ENCODE results near the gene INSYN2A. TPM values are rescaled to one million over a fixed set of nuclear protein-coding genes. Genes with fewer than 3 reads are reported as not detected.

INSYN2A gene
- total and polyA plus RNA-seq, 2 donors from 2014 or later, result 0.28 TPM; not detected in 1

DNA sequence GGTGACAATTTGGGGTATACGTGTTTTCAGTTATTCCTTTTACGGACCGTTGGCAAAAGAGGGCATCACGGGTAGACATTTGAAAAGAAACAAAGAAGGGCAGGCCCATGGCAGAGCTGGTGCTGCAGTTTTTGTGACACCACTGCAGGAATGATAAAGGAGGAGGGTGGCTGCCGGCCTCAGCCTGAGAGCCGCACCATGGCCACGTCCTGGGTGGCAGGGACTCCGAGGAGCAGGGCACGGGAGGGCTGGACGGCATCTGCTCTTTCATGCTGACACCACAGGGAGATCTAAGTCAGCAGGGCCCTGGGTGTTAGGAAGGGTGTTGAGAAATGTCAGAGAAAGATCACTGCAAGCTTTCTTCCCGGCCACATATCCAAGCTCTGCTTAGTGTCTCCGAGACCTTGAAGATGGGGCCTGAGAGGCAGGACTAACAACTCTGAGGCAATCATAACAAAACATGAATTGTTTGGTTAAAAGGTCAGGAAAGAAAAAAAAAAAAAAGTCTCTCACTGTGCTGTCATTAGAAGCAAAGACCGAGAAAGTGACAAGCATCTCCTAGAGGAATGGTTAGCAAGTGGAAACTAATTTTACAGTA lies 36.6 kb downstream of the INSYN2A start:
- Histone ChIP-seq H3K4me1 (ENCODE audit: control insufficient read depth in 2 of 3, insufficient read depth in 2 of 3, low read depth in 1 of 3, low read length in 3 of 3) (peaks cover 0 to 10% (median 0%) of the 10 kb centered on the region in 3 donors), H3K4me3 (ENCODE audit: low read length in 3 of 3) (no peak overlapping the region), H3K36me3 (ENCODE audit: control insufficient read depth in 2 of 3, insufficient read depth in 3 of 3, low read length in 3 of 3) (no peaks in the 10 kb centered on the region), H3K27ac (ENCODE audit: low read depth in 2 of 2, low read length in 2 of 2) (no peak overlapping the region), H3K9me3 (ENCODE audit: control insufficient read depth in 2 of 3, insufficient read depth in 1 of 3, low read length in 3 of 3) (no peaks in the 10 kb centered on the region), H3K27me3 (ENCODE audit: control insufficient read depth, insufficient read depth, low read length) (no peaks in the 10 kb centered on the region), H3K9ac (ENCODE audit: low read length in 3 of 3) (no peak overlapping the region)
- FAIRE-seq, result no peak
- TF ChIP-seq, protein P1, sequence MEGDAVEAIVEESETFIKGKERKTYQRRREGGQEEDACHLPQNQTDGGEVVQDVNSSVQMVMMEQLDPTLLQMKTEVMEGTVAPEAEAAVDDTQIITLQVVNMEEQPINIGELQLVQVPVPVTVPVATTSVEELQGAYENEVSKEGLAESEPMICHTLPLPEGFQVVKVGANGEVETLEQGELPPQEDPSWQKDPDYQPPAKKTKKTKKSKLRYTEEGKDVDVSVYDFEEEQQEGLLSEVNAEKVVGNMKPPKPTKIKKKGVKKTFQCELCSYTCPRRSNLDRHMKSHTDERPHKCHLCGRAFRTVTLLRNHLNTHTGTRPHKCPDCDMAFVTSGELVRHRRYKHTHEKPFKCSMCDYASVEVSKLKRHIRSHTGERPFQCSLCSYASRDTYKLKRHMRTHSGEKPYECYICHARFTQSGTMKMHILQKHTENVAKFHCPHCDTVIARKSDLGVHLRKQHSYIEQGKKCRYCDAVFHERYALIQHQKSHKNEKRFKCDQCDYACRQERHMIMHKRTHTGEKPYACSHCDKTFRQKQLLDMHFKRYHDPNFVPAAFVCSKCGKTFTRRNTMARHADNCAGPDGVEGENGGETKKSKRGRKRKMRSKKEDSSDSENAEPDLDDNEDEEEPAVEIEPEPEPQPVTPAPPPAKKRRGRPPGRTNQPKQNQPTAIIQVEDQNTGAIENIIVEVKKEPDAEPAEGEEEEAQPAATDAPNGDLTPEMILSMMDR (IDR thresholded peaks at IDR 0.05; ENCODE audit: borderline replicate concordance, extremely low read depth, insufficient read depth), result no peak
- intact Hi-C loops (cut with DNase I), result no loop called here
- no peak for DNase-seq

DNA sequence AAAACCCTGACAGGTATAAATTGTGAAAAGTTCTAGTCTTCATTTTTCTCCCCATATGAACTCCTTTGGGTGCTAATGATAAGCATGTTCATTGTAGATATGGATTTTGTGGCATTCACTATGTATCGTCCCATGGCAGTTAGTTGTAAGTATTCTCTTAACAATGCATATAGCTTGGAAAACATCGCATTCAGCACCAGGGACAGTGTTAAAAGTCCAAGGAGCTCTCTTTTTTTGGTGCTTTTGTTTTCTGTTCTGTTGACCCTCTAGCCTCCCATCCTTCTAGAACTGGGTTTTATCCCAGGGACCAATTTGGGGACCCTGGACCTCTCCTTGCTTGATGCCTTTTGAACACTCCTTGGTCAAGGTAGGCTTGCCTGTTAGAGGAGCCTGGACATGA lies 37.7 kb downstream of the INSYN2A start:
- intact Hi-C loops (cut with DNase I), result no loop called here
- H3K27me3 ChIP-seq (ENCODE audit: control insufficient read depth, insufficient read depth, low read length), result no peaks in the 10 kb centered on the region
- FAIRE-seq, result no peak
- TF ChIP-seq, protein P1 (IDR thresholded peaks at IDR 0.05; ENCODE audit: borderline replicate concordance, extremely low read depth, insufficient read depth), result no peak
- H3K4me3 ChIP-seq (ENCODE audit: low read length in 3 of 3), result no peak overlapping the region
- H3K27ac ChIP-seq (ENCODE audit: low read depth in 2 of 2, low read length in 2 of 2), result no peak overlapping the region
- H3K9me3 ChIP-seq (ENCODE audit: control insufficient read depth in 2 of 3, insufficient read depth in 1 of 3, low read length in 3 of 3), result no peaks in the 10 kb centered on the region
- no peak overlapping the region for H3K9ac ChIP-seq (ENCODE audit: low read length in 3 of 3)
- peak in 1 of 5 donors; percentile 58 for DNase-seq
- peaks cover 0 to 10% (median 0%) of the 10 kb centered on the region in 3 donors for H3K4me1 ChIP-seq (ENCODE audit: control insufficient read depth in 2 of 3, insufficient read depth in 2 of 3, low read depth in 1 of 3, low read length in 3 of 3)
- H3K36me3 ChIP-seq (ENCODE audit: control insufficient read depth in 2 of 3, insufficient read depth in 3 of 3, low read length in 3 of 3), result no peaks in the 10 kb centered on the region

DNA sequence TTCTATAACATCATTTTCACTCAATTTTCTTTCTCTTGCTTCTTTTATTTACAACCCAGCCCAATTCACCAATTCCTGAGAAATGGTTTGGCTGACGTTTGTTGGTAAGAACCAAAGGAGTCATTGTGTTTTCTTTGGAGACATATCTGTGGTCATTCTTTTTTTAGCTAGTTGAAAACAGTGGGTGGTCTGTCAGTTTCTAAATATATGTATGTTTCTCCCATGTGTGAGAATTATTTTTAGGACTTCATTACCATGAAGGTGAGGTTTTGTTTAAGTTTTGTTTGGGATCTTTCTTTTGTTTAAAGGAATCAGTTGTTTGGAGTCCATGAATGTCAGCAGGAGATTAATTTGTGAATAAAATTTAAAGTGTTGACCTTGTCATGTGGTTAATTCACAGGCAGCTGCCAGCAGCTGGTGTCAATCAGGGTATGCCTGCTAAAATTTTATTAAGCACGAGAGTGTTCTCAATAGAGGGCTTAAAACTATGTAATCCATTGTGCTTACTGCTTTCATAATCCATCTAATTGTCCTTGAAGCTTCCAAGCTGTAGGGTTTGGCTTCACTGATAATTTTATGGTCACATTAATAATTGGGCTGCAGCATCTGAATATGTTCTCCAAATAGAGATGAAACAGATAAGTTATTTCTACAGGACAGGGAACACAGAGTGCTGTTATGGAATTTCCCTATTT lies 38.7 kb downstream of the INSYN2A start:
- H3K4me3 ChIP-seq (ENCODE audit: low read length in 3 of 3), result no peak overlapping the region
- FAIRE-seq, result no peak
- intact Hi-C loops (cut with DNase I), result no loop called here

More for the DNA sequence above, 38.7 kb downstream of the INSYN2A start:
- TF ChIP-seq, protein P1 (IDR thresholded peaks at IDR 0.05; ENCODE audit: borderline replicate concordance, extremely low read depth, insufficient read depth), result no peak
- Histone ChIP-seq H3K27ac (ENCODE audit: low read depth in 2 of 2, low read length in 2 of 2) (no peak overlapping the region), H3K9ac (ENCODE audit: low read length in 3 of 3) (no peak overlapping the region), H3K4me1 (ENCODE audit: control insufficient read depth in 2 of 3, insufficient read depth in 2 of 3, low read depth in 1 of 3, low read length in 3 of 3) (peaks cover 0 to 10% (median 0%) of the 10 kb centered on the region in 3 donors), H3K36me3 (ENCODE audit: control insufficient read depth in 2 of 3, insufficient read depth in 3 of 3, low read length in 3 of 3) (no peaks in the 10 kb centered on the region), H3K27me3 (ENCODE audit: control insufficient read depth, insufficient read depth, low read length) (no peaks in the 10 kb centered on the region), H3K9me3 (ENCODE audit: control insufficient read depth in 2 of 3, insufficient read depth in 1 of 3, low read length in 3 of 3) (no peaks in the 10 kb centered on the region)
- DNase-seq, result peak in 2 of 5 donors; percentile 54 to 84

All from kidney (tissue), 14 donors.